ENCODE measurements around the gene CACUL1. TPM values are rescaled to one million over a fixed set of nuclear protein-coding genes. Genes with fewer than 3 reads are reported as not detected.

CACUL1 gene
- total RNA-seq, 1 donor from 2014 or later: 36.0 TPM

DNA sequence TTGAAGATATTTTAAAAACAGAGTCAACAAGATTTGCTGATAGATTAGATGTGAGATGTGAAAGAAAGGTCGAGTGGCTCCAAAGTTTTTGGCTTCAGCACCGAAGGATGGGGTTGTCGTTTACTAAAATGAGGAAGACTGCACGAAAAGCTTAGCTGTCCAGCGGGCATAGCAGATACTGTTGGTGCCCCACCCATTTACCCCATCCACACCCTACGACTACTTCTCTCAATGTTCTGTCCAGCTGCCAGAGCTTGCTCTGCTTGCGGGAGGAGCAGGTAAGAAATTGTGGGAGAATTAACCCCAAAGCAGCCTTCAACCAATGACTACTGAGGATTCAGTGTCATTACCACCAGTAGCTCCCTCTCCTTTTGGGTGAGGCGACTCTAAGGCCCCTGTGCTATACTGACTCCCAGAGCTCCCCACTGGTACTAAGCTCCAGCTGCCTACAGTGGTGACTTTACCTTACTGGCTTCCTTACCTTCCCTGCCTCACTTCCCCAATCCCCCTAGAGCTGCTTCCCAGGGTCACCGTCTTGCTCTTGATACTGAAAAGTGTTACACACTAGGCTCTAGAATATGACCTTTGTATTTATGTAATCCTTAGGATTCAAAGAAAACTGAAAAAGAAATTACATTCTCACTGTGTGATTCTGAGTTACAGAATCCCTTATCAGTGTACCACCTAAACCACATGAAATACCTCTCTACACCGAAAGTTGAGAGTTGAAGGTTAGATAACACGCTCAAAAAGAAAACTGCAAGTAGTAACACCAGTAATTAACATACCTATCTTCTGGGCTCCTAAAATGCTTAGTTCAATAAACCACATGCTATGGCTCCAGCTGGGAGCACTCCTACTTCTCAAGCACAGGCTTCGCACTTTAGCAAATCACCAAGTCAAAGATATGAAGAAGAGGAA is 22.3 kb downstream of the CACUL1 start:
- DNase-seq: no peak

DNA sequence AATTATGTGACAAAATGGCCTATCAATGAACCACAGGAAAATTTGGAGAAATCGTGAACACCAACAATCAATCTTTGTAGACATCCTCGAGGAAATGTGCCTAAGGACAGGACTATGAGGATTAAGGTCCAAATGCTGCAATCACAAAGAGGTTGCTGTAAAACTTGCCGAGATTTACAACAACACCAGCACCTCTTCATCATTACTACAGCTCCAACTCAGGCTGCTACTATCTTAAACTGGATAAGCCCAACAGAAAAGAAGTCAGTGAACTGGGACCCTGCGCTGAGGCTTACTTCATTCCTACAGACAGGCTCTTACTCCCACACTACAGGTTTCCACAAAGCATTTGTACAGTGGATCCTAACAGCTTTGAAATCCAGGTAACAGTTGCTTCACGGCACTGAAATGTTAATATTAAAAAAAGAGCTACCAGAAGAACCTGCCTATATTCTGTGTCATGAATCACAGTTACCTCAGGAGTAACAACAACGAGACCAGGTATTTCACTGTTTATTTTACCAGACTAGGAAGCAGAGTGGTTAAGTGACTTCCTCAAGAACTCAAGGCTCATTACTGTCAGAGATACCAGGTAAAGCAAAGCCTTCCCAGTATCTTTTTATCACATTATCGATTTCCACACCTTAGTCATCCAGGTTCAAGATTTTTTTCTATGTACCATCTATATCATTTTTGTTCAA is 23.9 kb downstream of the CACUL1 start:
- no peak for DNase-seq

DNA sequence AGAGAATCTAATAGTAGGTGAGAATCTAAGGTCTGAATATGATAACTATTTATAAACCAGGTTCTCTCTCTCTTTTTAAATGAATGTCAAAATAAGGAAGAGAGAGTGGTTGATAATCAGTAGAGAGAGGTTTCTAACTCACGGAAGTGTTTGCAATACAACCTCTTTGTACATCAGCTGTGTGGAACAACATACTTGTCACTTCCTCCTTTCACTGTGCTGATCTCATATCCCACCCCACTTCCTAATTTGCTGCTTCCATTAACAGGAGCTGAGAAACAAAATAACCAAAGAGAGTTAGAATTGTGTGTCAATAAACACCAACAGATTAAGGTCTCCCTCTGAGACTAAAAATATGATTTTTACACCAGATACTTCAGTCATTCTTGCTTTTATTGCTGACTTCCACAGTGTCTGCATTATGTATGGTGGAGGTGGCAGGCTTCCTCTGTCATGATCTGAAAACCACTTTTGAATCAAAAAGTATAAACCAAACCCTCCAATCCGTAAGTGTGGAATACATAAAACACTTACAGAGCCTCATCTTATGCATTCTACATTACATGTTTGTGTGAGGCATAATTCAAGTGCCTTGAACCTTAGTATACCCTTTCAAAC is 25.0 kb downstream of the CACUL1 start:
- no peak for DNase-seq

DNA sequence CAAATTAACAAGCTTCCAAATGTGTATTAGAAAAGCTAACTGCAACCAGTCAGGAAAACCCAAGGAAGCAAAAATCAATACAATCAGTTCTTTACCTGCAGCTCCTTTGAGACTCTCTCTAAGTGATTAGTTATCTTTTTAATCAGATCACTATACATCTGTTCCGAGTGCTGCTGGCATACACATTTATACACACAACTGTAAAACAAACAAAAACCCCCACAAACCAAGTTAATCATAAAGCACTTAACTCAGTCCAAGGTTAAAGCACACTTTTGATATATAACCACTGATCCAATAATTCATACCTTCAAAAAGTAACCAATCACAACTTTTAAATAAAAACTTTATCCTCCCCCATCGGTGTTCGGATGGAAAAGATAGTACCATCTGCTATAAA is 25.6 kb downstream of the CACUL1 start:
- no peak for DNase-seq

DNA sequence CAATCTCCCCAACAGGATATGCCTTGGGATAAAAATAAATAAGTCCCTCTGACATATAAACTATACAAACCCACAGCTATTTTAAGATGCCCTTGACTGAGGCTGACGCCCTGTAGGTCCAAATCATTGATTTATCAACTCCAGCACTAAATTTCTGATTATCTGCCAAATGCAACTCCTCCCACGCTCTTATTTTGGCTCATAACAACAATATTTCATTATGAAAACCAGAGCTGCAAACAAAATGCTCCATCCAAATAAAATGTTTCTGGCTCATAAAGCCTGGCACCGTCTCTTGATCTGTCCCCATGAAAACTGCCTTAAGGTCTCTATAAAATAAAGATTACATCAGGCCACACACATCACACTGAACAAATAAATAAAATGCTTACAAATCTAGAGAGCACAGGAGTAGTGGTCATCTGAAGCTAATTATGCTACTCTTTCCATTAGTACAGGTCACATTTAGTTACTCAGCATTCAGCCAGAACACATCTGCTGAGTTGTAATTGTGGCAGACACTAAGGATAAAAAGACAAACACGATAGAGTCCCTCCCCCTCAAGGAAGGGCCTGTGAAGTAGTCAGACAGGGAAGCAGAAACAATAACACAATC is 28.8 kb downstream of the CACUL1 start:
- DNase-seq: peak; percentile 24

DNA sequence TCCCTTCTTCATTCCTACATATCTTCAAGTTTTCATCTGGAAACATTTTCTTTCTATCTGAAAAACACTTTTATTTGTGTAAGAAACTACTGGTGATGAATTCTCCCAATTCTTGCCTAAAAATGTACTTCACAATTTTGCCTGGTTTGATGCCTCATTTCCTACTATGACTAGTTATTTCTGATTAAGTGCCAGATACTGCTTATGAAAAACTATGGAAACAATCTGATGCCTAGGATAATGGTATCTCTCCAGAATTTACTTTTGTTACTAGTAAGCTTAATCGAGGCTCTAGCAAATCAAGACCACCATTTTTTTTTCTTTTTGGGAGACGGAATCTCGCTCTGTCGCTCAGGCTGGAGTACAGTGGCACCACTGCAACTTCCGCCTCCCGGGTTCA is 31.3 kb downstream of the CACUL1 start:
- no peak for DNase-seq

DNA sequence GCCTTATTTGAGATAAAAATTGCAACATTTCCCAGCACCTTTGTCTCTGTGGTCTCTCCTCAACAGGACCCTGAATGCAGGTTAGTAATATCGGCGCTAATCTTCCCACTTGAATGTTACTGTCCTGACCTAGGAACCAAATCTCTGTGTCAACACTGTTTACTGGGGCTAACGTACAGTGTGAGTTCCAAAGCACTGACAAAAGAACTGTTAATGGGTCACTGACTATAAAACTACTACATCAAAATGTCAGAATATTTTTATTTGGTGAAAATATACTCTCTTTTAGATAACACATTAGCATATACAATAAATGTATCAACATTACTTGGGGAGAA is 33.3 kb downstream of the CACUL1 start:
- no peak for DNase-seq

DNA sequence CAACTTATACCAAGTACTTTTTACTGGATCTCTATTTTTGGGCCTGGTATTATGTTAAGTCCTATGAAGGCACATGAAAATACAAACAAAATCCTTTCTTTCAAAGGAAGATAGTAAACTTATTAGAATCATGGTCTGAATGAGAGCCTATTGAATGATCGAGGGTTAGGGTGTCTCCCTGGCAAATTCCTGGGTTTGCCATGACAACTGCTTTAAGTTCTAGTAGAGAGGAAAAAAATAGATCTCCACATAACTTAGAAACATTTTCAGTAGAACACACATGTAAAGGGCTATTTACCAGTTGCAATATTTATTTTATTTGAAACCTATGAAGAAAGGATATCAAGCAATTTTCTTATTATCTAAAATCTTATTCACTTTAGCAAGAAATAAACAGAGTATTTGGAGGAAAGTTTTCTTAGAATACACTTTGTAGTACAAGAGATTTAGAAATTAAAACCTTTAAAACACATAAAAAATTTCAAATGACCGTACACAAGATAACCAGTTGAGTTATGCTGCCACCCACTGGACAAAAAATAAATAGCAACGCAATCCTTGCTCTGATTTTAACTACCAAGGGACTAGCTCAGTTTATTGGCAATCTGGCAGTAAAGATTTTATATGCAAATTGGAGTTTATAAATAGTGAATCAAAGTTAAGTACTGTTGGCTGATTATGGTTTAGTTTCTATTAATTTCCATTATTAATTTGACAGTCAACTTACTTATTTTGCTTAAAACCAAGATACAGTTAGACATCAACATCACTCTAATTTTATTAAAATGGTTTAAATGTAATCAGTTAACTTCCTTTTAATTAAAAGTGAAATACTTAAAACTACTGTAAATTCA is 33.9 kb downstream of the CACUL1 start:
- peak; percentile 80 for DNase-seq

DNA sequence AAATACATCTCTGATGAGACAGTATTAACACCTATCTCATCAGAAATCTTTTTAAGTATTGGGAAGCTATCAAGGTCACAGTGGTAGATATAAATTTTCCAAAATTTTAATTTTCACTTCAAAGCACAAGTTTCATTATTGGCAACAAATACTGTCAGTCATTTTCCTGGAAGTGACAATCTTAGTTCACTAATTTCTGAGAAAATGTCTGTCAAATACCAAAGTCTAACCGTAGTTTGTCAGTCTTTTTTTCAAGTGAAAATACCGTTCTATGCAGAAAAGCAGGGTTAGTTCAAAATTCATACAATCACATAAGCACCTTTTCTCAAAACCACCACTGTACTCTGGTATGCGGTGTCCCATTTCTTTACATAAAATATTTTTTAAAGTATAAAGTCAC is 40.4 kb downstream of the CACUL1 start:
- DNase-seq: no peak

DNA sequence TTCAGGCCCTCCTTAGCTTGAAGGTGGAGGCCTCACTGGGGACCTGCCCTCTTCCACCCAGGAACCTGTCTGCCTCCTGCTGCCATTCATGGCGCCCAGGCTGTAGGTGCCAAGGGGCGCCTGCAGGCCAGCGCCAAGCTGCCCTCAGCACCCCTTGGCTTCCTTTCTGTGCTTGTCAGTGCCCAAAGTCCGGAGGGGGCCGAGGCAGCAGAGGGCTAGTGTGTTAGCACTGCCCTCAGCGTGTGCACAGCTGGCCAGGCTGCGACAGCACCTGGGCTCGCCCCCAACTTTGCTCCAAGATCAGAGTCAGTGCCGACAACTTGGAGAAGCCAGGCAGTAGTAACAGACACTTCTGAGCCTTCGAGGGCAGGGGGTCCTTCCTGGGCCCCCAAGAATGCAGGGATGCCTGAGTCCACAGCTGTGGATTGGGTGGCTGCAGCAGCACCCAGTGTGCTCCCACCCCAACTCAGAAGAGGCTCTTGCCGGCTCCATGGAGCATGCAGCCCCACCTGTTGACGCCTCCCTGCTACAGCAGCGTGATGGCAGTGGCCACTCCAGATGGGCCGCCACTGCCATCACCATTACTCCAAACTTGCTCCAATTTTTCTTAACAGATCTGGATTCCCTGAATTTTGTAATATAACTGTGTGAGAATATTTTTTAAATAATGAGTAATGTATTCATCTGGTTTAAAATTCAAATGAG is 41.7 kb downstream of the CACUL1 start:
- no peak for DNase-seq

DNA sequence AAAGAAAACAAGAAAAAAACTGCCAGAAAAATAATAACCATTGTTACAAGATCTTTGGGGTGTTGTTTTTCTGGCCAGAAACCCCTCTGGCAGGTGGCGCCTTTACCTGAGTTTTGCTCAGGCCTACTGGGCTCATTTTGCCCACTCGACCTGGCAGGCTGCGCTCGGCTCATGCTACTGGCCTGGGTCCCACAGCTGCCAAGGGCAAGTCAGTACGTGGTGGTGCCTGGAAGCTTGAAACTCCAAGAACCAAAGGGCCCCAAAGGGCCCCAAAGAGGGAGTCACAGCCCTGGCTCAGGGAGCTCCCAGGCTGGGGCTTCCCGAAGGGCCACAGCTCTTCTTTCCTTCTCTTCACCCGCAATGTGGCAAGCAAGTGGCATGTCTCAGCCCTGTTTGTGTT is 42.7 kb downstream of the CACUL1 start:
- no peak for DNase-seq

DNA sequence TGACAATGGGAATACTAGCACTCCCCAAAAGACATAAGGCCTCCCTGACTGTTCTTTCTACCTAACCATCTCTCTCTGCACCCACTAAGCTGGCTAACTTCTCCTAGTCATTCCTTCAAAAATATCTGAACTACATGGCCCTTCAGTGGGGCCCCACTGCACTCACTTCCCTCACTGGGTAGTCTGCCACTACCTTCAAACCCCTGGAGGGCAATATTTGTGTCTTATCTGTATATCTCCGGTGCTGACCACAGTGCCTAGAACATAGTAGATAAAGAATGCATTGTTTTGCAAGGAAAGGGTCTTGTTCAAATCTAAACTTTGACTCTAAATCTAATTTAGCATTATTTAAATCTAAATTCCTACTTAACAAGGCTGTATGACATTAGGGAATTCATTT is 44.3 kb downstream of the CACUL1 start:
- no peak for DNase-seq

DNA sequence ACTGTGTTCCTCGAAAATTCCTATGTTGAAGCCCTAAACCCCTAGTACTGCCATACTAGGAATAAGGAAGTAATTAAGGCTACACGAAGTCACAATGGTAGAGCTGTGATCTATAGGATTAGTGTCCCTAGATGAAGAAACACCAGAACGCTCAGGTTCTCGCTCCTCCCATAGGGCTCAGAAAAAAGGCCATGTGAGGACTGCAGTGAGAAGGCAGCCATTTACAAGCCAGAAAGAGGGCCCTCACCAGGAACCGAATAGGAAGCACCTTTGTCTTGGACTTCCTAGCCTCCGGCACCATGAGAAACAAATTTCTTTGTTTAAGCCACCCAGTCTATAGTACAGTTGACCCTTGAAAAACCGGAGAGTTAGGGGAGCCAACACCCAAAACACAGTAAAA is 46.2 kb downstream of the CACUL1 start:
- DNase-seq: no peak

DNA sequence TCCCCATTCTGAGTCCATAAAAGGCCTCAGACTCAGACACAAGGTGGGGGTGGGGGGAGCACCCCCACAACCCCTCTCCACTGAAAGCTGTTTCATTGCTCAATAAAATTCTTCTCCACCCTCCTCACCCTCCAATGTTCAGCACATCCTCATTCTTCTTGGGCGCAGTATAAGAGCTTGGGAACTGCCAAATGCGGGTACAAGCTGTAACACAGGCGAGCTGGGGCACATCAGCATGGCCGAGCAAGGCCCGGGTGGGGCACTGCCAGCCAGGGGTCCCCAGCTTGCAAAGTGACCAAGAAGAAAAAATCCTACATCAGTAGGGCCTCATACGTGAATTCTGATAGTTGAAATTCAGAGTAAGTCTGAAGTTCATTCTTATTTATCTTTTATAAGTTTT is 50.1 kb downstream of the CACUL1 start:
- no peak for DNase-seq

DNA sequence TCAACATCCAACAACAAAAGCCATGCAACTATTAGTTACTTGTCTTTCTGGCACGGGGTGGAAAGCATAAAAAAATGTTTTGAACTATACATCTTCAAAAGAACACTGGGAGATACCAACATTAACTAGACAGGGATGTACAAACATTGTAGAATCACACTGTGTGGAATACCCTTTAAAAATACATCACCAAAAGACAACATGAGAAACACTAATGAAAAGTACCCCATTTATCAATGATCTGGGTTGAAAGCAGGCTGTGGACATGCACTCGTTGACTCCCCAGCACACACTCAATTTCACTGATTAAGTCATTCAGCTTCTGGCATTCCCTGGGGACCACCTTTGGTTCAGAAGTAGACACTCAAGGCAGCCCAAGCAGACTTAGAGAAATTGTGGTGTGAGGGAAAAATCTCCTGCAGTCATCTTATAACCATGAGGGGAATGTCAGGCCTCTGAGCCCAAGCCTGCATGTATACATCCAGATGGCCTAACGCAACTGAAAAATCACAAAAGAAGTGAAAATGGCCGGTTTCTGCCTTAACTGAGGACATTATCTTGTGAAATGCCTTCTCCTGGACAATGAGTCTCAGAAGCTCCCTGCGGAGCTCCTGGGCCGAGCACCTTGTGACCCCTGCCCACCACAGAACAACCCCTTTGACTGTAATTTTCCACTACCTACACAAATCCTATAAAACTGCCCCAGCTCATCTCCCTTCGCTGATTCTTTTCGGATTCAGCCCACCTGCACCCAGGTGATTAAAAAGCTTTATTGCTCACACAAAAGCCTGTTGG is 53.0 kb downstream of the CACUL1 start:
- DNase-seq: no peak

DNA sequence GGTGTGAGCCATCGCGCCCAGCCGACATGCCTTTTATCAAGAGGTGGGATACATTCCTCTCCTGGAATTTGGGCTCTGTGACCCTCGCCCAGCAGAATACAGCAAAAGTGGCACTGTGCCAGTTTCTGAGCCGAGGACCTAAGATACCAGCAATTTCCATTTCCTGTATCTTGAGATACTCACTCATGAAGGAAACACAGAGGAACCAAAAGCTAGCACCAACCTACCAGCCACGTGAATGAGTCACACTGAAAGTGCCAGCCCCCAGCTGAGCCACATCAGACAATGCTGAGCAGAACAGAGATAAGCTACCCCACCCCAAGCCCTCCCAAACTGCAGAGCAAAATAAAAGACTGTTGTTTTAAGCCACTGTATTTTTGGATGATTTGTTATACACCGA is 56.3 kb downstream of the CACUL1 start:
- DNase-seq: no peak

DNA sequence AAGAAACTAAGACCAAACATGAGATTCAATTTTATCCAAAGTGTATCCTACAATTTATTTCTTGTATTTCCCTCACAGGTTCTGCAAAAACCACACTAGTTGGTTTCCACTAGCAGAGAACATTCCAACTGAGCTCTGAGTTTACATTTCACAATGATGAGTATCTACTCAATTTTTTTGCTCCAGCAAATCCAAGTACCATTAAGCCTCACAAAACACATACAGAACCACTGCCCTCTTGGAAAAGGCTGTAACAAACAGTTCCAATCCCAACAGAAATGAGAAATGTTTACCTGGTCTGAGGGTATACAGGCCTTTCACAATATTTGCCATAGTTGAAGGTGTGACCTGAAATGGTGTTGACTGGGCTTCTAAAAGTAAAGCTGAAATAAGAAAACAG is 59.9 kb downstream of the CACUL1 start:
- DNase-seq: no peak

DNA sequence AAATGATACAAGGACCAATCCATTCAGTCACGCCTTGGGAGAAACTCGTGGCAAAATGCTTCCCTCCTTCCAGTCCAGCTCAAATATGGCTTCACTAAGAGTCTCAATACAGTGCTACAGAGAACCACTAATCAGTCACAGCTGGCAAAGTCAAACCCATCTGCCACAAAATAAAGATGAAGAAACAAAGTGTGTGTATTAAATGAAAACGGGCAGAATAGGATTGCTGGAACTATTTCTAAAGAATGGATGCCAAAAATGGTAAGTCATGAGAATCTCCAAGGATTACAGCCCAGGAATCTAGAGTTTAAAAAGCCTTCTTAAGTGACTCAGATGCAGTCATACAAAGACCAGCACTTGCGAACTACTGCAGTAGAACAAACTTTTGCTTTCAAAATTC is 61.9 kb downstream of the CACUL1 start:
- DNase-seq: peak; percentile 11

DNA sequence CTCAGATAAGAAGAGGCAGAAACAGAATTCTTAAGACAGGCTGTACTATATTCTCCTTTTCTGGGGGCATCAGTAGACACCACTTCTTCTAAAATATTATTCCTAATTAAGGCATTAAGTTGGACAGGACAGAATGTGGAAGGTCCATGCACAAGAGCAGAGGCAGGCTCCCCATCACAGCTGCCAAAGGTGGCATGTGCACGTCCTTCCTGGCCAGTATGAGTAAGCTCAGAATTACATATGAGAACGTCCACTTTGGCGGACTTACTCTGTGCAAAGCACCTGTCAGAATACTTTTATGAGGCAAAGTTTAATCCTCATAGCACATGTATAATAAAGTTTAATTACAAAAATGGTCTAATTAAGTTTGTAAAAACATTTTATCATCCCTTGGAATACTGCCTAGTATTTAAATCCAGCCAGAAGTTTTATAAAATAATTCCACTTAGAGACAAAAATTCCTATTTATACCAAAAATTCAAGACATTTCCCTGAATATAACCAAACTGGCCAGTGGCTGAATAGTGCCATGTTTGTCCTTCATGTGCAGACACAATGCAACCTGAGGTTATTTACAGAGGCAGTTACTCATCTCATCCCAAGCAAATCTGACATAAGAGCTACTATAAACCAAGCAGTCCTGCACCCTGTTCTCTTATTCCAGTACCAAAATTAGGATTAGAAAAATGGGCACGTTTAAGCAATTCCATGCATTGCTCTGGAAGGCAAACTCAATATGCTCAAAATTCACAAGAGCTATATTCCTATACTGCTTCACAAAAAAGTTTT is 65.5 kb downstream of the CACUL1 start:
- no peak for DNase-seq

DNA sequence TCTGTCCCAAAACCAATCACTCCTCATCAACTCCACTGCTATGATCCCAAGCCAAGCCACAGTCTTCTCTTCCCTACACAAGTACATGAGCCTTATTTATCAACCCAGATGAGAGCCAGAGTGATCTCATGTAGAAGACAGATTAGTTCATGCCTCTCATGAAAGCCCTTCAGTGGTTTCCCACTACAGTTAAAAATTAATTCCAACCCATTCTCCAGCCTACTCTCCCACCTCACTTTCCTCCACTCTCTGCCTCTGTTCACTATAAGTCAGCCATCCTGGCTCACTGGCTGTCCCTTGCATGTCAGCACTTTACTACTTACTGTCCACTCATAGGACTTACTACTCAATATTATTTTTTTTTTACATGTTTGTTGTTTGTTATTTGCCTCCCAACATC is 67.3 kb downstream of the CACUL1 start:
- no peak for DNase-seq
